Measurements from ENCODE around the gene NDUFB7.

The NDUFB7 gene

DNA sequence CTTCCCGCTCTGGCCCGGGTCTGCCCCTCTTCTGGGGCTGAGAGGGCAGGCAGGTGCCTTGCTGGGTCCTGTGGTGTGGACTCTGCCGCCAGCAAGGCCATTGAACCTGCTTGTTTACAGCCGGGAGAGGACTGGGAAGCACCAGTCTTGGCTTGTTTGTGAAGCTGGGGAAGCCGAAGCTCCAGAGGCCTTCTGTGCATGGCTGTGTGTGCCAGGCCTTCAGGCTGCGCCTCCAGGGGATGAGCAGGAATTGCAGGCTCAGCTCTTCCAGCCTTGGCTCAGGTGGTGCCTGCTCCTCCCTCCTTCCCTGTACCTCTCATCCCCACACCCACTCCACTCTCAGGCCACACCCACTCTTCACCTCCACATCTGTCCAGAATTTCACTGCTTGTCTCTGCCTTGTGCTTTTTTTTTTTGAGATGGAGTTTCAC, 17.5 kb downstream of the NDUFB7 start:
- POLR2A ChIA-PET: interaction anchor here (0.7 to 1.8 kb wide), 5 partner anchors 8 to 37 kb away, joined by 3 to 6 read pairs (median 4); partner anchors contain the start of gene DNAJB1
- peaks cover 8% of the 10 kb centered on the region; the same call in 1 of the 2 replicates for H3K4me1 ChIP-seq (ENCODE audit: control insufficient read depth, insufficient read depth, low read length)

DNA sequence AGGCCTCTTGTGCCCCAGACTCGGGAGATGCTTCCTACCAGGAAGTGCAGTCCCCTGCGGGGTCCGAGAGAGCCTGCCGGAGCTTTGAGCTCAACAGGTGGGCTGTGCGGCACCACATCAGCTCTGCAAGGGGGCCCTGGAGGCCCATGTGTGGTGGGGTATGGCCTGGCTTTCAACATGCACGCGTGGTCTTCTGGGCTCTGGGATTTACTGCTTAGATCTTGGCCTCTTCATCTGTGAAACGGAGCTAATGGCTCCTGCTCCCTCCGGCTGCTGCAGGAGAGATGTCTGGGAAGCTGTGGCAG, 18.0 kb downstream of the NDUFB7 start:
- Histone ChIP-seq H3K27ac (ENCODE audit: extremely low read depth, low read depth, low read length) (no peak overlapping the region), H3K36me3 (ENCODE audit: control insufficient read depth in 2 of 2, insufficient read depth in 1 of 2, low read length in 2 of 2) (peaks cover 0 to 4% of the 10 kb centered on the region in 2 experiments; a peak in 2 of 3 replicates), H3K4me3 (ENCODE audit: low read depth, low read length) (no peak overlapping the region), H3K4me1 (ENCODE audit: control insufficient read depth, insufficient read depth, low read length) (peaks cover 8% of the 10 kb centered on the region; the same call in 1 of the 2 replicates), H3K9me3 (ENCODE audit: control insufficient read depth, insufficient read depth, low read depth, low read length) (no peaks in the 10 kb centered on the region)
- POLR2A ChIA-PET: interaction anchor here (0.9 to 1.8 kb wide), 4 partner anchors 9 to 37 kb away, joined by 3 to 4 read pairs (median 4); partner anchors contain the start of gene DNAJB1
- CTCF ChIA-PET: interaction anchor here (0.6 to 5.0 kb wide), 6 partner anchors 10 to 81 kb away, joined by 3 to 37 read pairs (median 5); no protein-coding TSS in a partner anchor
- peak; percentile 83 for TF ChIP-seq ZIC2 (tag by site-specific recombination; IDR thresholded peaks at IDR 0.05)
- TF ChIP-seq ZNF433 (tag by site-specific recombination; IDR thresholded peaks at IDR 0.05; ENCODE audit: low read depth): no peak
- TF ChIP-seq, protein P1, sequence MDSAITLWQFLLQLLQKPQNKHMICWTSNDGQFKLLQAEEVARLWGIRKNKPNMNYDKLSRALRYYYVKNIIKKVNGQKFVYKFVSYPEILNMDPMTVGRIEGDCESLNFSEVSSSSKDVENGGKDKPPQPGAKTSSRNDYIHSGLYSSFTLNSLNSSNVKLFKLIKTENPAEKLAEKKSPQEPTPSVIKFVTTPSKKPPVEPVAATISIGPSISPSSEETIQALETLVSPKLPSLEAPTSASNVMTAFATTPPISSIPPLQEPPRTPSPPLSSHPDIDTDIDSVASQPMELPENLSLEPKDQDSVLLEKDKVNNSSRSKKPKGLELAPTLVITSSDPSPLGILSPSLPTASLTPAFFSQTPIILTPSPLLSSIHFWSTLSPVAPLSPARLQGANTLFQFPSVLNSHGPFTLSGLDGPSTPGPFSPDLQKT (IDR thresholded peaks at IDR 0.05; ENCODE audit: borderline replicate concordance, low read depth, low read length): no peak
- peak; percentile 73; the same call in 1 of the 2 replicates for TF ChIP-seq SCRT1 (tag by site-specific recombination; IDR thresholded peaks at IDR 0.05; ENCODE audit: borderline replicate concordance)
- no peak for TF ChIP-seq ZNF350 (tag by site-specific recombination; IDR thresholded peaks at IDR 0.05)
- TF ChIP-seq ZNF521 (tag by site-specific recombination; IDR thresholded peaks at IDR 0.05): no peak
- peak; percentile 93 for TF ChIP-seq SCRT2 (tag by site-specific recombination; IDR thresholded peaks at IDR 0.05)
- no peak for TF ChIP-seq ZFP3 (tag by site-specific recombination; IDR thresholded peaks at IDR 0.05; ENCODE audit: low read depth)
- TF ChIP-seq ZFP69B (tag by site-specific recombination; IDR thresholded peaks at IDR 0.05): no peak
- no peak for TF ChIP-seq YY1 (tag by site-specific recombination; IDR thresholded peaks at IDR 0.05)
- TF ChIP-seq, protein P2, sequence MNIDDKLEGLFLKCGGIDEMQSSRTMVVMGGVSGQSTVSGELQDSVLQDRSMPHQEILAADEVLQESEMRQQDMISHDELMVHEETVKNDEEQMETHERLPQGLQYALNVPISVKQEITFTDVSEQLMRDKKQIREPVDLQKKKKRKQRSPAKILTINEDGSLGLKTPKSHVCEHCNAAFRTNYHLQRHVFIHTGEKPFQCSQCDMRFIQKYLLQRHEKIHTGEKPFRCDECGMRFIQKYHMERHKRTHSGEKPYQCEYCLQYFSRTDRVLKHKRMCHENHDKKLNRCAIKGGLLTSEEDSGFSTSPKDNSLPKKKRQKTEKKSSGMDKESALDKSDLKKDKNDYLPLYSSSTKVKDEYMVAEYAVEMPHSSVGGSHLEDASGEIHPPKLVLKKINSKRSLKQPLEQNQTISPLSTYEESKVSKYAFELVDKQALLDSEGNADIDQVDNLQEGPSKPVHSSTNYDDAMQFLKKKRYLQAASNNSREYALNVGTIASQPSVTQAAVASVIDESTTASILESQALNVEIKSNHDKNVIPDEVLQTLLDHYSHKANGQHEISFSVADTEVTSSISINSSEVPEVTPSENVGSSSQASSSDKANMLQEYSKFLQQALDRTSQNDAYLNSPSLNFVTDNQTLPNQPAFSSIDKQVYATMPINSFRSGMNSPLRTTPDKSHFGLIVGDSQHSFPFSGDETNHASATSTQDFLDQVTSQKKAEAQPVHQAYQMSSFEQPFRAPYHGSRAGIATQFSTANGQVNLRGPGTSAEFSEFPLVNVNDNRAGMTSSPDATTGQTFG (tag by site-specific recombination; IDR thresholded peaks at IDR 0.05; ENCODE audit: borderline replicate concordance): no peak
- TF ChIP-seq HOXD13 (CRISPR knock-in tag; IDR thresholded peaks at IDR 0.05; ENCODE audit: borderline replicate concordance): no peak
- no peak for TF ChIP-seq ZNF510 (tag by site-specific recombination; IDR thresholded peaks at IDR 0.05; ENCODE audit: insufficient replicate concordance)

More for the DNA sequence above, 17.5 kb downstream of the NDUFB7 start:
- TF ChIP-seq EGR2 (tag by site-specific recombination; IDR thresholded peaks at IDR 0.05; ENCODE audit: low read depth): peak; percentile 73
- TF ChIP-seq ZFHX2 (tag by site-specific recombination; conservative IDR thresholded peaks at IDR 0.05): peak; percentile 77
- peak; percentile 94 for TF ChIP-seq ZNF140 (tag by site-specific recombination; IDR thresholded peaks at IDR 0.05)
- peak; percentile 94 for TF ChIP-seq ZNF341 (tag by site-specific recombination; IDR thresholded peaks at IDR 0.05; ENCODE audit: low read depth)
- peak; percentile 86 for TF ChIP-seq KLF9 (tag by site-specific recombination; IDR thresholded peaks at IDR 0.05; ENCODE audit: low read depth)
- TF ChIP-seq GLI4 (tag by site-specific recombination; IDR thresholded peaks at IDR 0.05): no peak
- no peak for TF ChIP-seq ZNF660 (tag by site-specific recombination; IDR thresholded peaks at IDR 0.05)
- TF ChIP-seq, protein P3, sequence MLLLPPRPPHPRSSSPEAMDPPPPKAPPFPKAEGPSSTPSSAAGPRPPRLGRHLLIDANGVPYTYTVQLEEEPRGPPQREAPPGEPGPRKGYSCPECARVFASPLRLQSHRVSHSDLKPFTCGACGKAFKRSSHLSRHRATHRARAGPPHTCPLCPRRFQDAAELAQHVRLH (tag by site-specific recombination; IDR thresholded peaks at IDR 0.05): no peak
- no peak for TF ChIP-seq ZNF138 (tag by site-specific recombination; IDR thresholded peaks at IDR 0.05; ENCODE audit: borderline replicate concordance)
- TF ChIP-seq, protein P1 (IDR thresholded peaks at IDR 0.05; ENCODE audit: borderline replicate concordance, low read depth, low read length): no peak
- 0 out of 2 replicates have a peak, but pooled peaks have one; percentile 46 for TF ChIP-seq ZNF600 (tag by site-specific recombination; IDR thresholded peaks at IDR 0.05)
- no peak for TF ChIP-seq ZNF121 (tag by site-specific recombination; IDR thresholded peaks at IDR 0.05)
- TF ChIP-seq ZSCAN16 (tag by site-specific recombination; IDR thresholded peaks at IDR 0.05): no peak
- TF ChIP-seq PRDM1 (tag by site-specific recombination; IDR thresholded peaks at IDR 0.05): peak; percentile 10; the same call in 1 of the 2 replicates
- TF ChIP-seq ZBTB7A (tag by site-specific recombination; IDR thresholded peaks at IDR 0.05; ENCODE audit: low read depth): no peak
- TF ChIP-seq ZNF777 (tag by site-specific recombination; IDR thresholded peaks at IDR 0.05; ENCODE audit: borderline replicate concordance): no peak
- no peak for TF ChIP-seq ZNF112 (tag by site-specific recombination; IDR thresholded peaks at IDR 0.05)
- peak; percentile 75; the same call in 1 of the 2 replicates for TF ChIP-seq KLF1 (tag by site-specific recombination; IDR thresholded peaks at IDR 0.05)
- TF ChIP-seq ZNF747 (tag by site-specific recombination; IDR thresholded peaks at IDR 0.05): no peak
- no peak for TF ChIP-seq ZNF629 (tag by site-specific recombination; IDR thresholded peaks at IDR 0.05)
- no peak for TF ChIP-seq GLIS1 (tag by site-specific recombination; IDR thresholded peaks at IDR 0.05)
- 0 out of 2 replicates have a peak, but pooled peaks have one; percentile 17 for TF ChIP-seq ZNF366 (tag by site-specific recombination; conservative IDR thresholded peaks at IDR 0.05)
- no peak for TF ChIP-seq ZSCAN23 (tag by site-specific recombination; IDR thresholded peaks at IDR 0.05)
- CTCF ChIA-PET: interaction anchor here (0.5 to 5.0 kb wide), 6 partner anchors 10 to 92 kb away, joined by 3 to 37 read pairs (median 5); no protein-coding TSS in a partner anchor
- Histone ChIP-seq H3K9me3 (ENCODE audit: control insufficient read depth, insufficient read depth, low read depth, low read length) (no peaks in the 10 kb centered on the region), H3K36me3 (ENCODE audit: control insufficient read depth in 2 of 2, insufficient read depth in 1 of 2, low read length in 2 of 2) (peaks cover 0 to 4% of the 10 kb centered on the region in 2 experiments; a peak in 2 of 3 replicates), H3K4me3 (ENCODE audit: low read depth, low read length) (no peak overlapping the region), H3K27ac (ENCODE audit: extremely low read depth, low read depth, low read length) (peak overlapping the region; percentile 17; the same call in 1 of the 2 replicates)

All from HEK293 (cell line).